Measurements from ENCODE around the gene VCAN. TPM values are rescaled to one million over a fixed set of nuclear protein-coding genes. Genes with fewer than 3 reads are reported as not detected.

VCAN gene
- total and polyA plus RNA-seq, 2 of the 8 experiments (the other 6 are each of a cell fraction or from before 2014, with no cell fraction given): 146 to 404 TPM

DNA sequence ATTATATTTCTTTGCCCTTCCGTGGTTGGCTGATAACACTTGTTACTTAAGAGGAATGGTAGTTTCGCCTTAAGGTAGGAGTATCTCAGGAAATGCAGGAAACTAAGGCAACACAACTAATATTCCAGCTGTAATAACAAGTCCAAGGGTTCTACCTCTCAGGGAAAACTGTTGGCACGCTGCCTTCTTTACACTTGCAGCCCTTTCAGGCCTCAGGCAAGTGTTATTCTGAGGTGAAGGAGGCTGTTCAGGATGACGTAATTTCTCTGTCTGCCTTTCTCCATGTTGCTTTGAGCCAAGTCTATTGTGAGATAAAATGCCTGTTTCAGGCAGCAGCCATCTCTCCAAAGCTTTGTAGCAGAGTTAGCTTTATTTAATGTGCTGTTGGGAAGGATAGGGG lies 38.0 kb downstream of the VCAN start (continued):
- TF ChIP-seq SP2 (IDR thresholded peaks at IDR 0.05; ENCODE audit: low read length): no peak

Data from H1 (cell line).